GM13976 (cell line): ENCODE data around the gene NOS1AP.
A peak's percentile ranks its signal among the peaks of the same experiment; 100 is the strongest.
"Not testable (repeated sequence)": the region's sequence is repeated elsewhere in the genome, so short reads cannot be mapped to it uniquely, and the experiment has no call there.

Source experiments
- DNase-seq: peaks from one replicate; pipeline ENCODE4 v3.0.0; 2012; ENCODE audit warnings: low spot score
- in situ Hi-C: fragments of 300-500 bp; cut with MboI; formaldehyde crosslinking; loops from one replicate; pipeline ENCODE4 v1.12.0; 2022; ENCODE audit warnings: low sequenced_read_pairs, mixed read lengths, inconsistent platforms; ENCODE audit not compliant: unreplicated experiment
- TF ChIP-seq, protein P1 (sequence below): IDR thresholded peaks from 2 replicates; pipeline ENCODE4 v1.5.1; 2012; ENCODE audit warnings: borderline replicate concordance, mild to moderate bottlenecking; ENCODE audit not compliant: insufficient read depth; ENCODE audit errors: extremely low read depth, missing control alignments, control extremely low read depth

Gene NOS1AP

DNA sequence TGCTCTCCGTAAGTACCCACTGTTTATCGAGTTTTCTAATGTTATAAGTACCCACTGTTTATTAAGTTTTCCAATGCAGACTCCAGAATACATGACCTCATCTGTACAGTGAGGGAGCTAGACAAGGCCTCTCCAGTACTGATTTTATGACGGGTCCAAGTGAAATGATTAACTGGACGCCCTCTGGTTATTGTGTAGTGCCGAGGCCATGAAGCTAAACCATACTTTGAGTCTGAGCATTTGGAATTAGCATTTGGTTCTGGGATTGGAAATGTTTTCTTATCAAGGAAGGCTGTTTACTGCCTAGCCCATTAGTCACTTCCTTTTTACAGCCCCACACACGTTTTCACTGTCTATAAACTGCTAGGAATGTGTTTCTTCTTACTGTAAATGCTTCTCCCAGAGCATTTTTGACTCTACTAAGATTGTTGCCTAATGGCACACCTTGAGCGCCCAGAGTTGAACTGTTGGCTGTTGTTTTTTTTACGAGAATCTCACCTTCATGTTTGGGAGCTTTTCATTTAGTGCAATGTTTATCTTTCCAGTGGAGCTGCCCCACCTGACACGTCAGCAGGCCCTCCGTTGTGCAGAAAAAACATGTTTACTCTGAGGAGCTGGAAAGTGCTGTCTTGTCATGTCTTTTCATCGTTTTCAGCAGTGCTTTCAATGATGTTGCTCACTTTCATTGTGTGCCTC, 280.3 kb downstream of the NOS1AP start:
- TF ChIP-seq, protein P1, sequence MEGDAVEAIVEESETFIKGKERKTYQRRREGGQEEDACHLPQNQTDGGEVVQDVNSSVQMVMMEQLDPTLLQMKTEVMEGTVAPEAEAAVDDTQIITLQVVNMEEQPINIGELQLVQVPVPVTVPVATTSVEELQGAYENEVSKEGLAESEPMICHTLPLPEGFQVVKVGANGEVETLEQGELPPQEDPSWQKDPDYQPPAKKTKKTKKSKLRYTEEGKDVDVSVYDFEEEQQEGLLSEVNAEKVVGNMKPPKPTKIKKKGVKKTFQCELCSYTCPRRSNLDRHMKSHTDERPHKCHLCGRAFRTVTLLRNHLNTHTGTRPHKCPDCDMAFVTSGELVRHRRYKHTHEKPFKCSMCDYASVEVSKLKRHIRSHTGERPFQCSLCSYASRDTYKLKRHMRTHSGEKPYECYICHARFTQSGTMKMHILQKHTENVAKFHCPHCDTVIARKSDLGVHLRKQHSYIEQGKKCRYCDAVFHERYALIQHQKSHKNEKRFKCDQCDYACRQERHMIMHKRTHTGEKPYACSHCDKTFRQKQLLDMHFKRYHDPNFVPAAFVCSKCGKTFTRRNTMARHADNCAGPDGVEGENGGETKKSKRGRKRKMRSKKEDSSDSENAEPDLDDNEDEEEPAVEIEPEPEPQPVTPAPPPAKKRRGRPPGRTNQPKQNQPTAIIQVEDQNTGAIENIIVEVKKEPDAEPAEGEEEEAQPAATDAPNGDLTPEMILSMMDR: no peak
- in situ Hi-C loops: no loop called here
- DNase-seq: no peak

DNA sequence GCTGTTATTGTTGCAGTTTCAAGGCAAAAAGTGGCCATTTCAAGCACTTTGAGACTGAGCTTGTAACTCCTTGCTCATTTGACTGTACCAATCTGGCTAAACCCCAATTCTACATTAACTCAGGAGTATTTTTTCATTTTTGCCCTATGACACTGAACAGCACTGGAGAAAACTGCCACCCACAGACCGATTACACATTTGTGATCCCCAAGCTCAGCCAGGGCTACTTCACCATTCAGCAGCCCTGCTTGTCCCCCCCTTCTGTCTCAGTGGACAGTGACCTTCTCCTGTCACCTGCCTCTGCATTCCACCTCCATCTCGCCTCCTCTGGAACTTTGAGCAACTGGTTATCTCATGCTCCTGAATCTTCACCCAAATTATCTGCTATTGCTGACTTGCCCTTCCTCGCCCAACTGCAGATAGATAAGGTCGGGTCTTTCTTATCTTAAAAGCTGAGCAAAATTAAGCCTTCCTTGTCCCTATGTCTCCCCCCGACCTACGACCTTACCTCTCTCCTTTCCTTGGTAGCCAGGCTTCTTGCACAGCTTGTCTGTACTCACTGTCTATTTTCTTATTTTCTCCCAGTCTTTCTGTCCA, 281.9 kb downstream of the NOS1AP start:
- DNase-seq: no peak
- TF ChIP-seq, protein P1: no peak
- in situ Hi-C loops: no loop called here

DNA sequence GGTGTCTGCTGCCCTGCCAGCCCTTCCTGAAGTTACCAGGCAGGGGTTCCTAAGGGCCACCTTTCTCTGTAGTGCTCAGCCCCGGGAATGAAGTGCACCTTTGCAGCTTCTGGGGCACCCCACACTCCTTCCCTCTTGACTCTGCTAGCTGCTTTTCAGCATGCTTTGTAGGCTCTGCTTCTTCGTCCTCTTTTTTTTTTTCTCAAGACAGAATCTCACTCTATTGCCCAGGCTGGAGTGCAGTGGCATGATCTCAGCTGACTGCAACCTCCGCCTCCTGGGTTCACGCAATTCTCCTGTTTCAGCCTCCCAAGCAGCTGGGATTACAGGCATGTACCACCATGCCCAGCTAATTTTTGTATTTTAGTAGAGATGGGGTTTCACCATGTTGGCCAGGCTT, 282.4 kb downstream of the NOS1AP start:
- DNase-seq, in situ Hi-C loops: not testable (repeated sequence)

DNA sequence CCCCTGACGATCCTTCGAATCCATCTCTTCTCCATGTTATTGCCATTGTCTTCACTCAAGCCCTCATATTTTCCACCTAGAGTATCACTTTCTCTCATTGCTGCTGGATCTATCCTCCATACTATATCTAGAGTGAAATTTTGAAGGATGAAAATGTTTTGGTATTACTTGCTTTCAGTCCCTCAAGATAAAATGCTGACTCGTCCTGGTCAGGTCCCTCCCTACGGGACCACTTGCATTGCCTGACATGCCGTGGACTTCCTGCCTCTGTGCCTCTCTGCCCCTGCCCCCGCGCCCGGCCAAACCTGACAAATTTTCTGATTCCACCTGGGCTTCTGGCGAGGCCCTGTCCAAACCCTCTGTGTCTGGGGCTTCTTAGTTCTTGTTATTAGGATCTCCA, 283.6 kb downstream of the NOS1AP start:
- in situ Hi-C loops: no loop called here
- TF ChIP-seq, protein P1: no peak
- DNase-seq: no peak

DNA sequence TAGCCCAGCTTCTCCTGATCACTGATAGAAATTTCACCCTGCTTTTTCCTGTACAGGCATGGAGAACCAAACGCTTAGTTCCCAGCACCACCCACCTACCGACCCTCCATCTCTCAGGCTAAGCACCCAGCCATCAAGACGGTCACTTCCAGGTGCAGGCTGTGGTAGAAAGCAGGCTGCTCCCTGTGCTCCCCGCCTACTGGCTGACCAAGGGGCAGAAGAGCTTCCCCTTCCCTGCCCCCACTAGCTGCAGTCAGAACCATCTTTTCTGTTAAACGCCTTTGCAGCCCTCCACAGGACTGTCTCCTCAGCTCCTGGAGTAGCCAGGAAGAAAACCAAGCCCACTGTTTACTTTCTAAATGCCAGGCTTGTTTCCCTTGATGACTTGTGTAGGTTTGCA, 284.2 kb downstream of the NOS1AP start:
- in situ Hi-C loops: no loop called here
- TF ChIP-seq, protein P1: no peak
- no peak for DNase-seq

DNA sequence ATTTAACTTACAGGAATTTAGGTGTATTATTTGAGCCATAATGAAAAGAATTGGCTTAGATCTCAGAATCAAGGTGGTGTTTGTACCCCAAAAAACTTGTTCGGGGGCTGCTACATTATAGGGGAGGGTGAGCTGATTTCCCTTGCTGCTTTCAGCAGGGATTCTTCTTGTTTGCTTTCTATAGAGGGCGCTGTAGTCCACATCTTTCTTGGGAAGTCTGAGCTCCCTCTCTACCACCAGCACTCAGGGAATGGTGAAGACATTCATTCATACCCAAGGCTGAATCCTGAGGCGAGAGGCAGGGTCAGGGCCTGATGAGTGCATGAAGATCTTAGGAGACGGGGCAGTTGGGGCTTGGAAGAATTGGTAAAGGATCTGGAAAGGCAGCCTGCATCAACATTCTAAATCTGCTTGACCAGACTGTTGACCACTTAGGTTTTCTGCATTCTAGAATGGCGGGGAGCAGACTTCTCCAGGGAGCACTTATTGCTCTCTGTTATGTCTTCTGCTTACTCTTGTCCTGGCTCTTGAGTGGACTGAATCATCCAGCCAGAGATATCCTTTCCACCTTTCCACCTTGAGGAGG, 288.3 kb downstream of the NOS1AP start:
- peak; percentile 56 for DNase-seq

More for the DNA sequence above, 288.3 kb downstream of the NOS1AP start:
- TF ChIP-seq, protein P1: peak; percentile 58
- in situ Hi-C loops: no loop called here
